GM12892 (cell line): ENCODE data around the gene IGF1R.

ENCODE experiments used
- POLR2A ChIP-seq: IDR thresholded peaks from 2 replicates; pipeline ENCODE4 v1.6.1; 2011; ENCODE audit warnings: low read depth, low read length, control low read depth
- POLR2AphosphoS5 ChIP-seq: IDR thresholded peaks from 2 replicates; pipeline ENCODE4 v1.6.1; 2011; ENCODE audit warnings: low read depth, low read length, control low read depth
- TAF1 ChIP-seq: IDR thresholded peaks from 2 replicates; pipeline ENCODE4 v1.6.1; 2011; ENCODE audit warnings: low read depth, mild to moderate bottlenecking, control low read depth, low read length, borderline replicate concordance

DNA sequence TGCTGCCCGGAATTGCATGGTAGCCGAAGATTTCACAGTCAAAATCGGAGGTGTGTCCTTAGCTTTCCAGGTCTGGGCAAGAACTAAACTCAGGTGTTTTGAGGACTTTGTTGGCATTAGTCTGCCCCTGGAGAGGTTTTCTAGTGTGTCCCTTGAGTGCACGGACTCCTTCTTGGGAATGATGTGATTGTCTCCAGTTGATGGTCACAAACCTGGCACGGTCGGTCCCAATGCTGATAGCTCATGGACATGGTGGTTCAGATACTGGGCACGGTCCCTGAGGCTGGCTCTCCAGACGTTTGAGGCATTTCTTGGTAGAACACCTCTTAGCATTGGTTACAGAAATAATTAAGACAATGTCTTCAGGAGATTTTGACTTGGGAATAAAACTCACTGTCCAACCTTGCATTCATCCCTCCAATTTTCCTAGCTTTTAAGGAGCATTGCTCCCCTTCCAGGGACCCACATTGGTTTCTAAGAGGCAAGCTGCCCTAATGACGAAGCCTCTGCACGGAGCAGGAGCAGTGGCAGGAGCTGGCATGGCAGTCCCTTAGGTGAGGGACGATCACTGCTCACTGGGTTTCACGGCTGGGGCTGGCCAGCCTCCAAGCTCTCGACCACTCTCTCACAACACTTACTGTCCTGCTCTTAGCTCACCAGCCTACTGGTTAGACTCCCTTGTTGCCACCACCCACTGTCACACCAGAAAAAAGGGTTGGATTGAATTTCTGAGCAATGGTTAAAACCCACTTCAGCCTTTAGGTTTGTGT, 291.2 kb downstream of the IGF1R start:
- TF ChIP-seq POLR2AphosphoS5 (no peak), POLR2A (no peak), TAF1 (no peak)
